Adrenal gland (tissue), 5 donors: ENCODE measurements around the gene IKZF2.

Experiments used
- POLR2A ChIP-seq, 2 donors: fragments of 450-650 bp; IDR thresholded peaks; one replicate each; pipeline ENCODE4 v1.6.1; 2017; ENCODE audit warnings: antibody characterized with exemption in 2 of 2, mild to moderate bottlenecking in 2 of 2, moderate library complexity in 1 of 2
- TF ChIP-seq, protein P1 (sequence below), 6 experiments: fragments of 450-650 bp in 4 of 6; fragments of 200-600 bp in 2 of 6; sonication (generic) in 1 of 6; IDR thresholded peaks; 1 replicate in 5 of 6; 2 replicates in 1 of 6; pipeline versions ENCODE4 v1.5.1 to v1.8.0; 2016 to 2021; ENCODE audit warnings: antibody characterized with exemption in 6 of 6, mild to moderate bottlenecking in 2 of 6, moderate library complexity in 1 of 6
- donor health status: DM: no; HTN: no; CAD: no.

DNA sequence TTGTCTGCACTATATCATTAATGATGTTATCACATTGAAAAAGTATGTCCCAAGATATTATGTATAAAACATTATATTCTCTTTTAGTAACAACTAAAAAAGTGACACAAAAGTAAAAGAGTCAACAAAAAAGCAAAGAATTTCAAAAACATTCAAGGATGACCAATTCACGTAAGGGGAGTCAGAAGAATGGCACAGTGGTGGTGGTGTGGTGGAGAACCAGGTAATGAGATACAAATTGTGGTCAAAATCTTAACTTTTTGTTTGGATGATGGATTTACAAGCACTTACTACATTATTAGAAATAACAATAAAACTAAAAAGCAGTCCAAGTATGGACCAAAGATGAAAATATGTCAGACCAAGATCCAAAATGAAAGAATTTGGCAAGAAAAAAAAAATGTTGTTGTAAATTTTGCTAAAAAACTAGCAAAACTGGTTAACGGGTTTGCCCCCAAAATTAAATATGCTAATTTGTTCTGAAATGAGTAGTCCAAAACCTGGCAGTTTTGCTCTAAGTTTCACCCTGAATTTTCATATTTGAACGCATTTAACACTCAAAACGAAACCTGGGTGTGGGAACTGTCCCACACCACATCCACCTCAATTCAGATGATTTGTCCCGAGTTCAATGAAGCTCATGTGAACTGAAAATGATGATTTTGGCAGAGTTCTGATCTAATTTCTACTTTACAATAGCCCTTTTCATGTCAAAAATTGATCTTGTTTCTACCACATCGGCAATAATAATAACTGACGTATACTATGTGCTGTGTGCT, 135.8 kb downstream of the IKZF2 start:
- TF ChIP-seq POLR2A (IDR thresholded peaks at IDR 0.05) = no peak
- TF ChIP-seq, protein P1, sequence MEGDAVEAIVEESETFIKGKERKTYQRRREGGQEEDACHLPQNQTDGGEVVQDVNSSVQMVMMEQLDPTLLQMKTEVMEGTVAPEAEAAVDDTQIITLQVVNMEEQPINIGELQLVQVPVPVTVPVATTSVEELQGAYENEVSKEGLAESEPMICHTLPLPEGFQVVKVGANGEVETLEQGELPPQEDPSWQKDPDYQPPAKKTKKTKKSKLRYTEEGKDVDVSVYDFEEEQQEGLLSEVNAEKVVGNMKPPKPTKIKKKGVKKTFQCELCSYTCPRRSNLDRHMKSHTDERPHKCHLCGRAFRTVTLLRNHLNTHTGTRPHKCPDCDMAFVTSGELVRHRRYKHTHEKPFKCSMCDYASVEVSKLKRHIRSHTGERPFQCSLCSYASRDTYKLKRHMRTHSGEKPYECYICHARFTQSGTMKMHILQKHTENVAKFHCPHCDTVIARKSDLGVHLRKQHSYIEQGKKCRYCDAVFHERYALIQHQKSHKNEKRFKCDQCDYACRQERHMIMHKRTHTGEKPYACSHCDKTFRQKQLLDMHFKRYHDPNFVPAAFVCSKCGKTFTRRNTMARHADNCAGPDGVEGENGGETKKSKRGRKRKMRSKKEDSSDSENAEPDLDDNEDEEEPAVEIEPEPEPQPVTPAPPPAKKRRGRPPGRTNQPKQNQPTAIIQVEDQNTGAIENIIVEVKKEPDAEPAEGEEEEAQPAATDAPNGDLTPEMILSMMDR (IDR thresholded peaks at IDR 0.05) = no peak
